Bronchial epithelial cell (primary cell): ENCODE measurements around the gene ABCD2. TPM values are rescaled to one million over a fixed set of nuclear protein-coding genes. Genes with fewer than 3 reads are reported as not detected.

Source experiments
- DNase-seq: peaks from one replicate; pipeline ENCODE4 v3.0.0-alpha.2; 2010; ENCODE audit warnings: low read depth
- FAIRE-seq: peaks from 2 replicates; lab custom pipeline; 2011; peaks lifted over from hg19 to GRCh38; lab: Jason Lieb, UNC
- H3K27me3 ChIP-seq: 2 replicates; pipeline ENCODE4 v1.5.1; 2011; ENCODE audit warnings: low read length; ENCODE audit not compliant: control insufficient read depth, insufficient read depth
- H3K36me3 ChIP-seq: 2 replicates; pipeline ENCODE4 v1.5.1; 2011; ENCODE audit warnings: low read length; ENCODE audit not compliant: control insufficient read depth, insufficient read depth
- H3K4me3 ChIP-seq: 2 replicates; pipeline ENCODE4 v1.5.1; 2011; ENCODE audit warnings: mild to moderate bottlenecking, low read depth, low read length, control low read depth
- CTCF ChIP-seq: IDR thresholded peaks from 2 replicates; pipeline ENCODE4 v1.5.1; 2011; ENCODE audit warnings: mild to moderate bottlenecking, moderate library complexity, low read length, control low read depth, inconsistent platforms; ENCODE audit not compliant: insufficient read depth, severe bottlenecking
- total RNA-seq: library from RNA; depleted of rRNA; stranded (reverse); fragments of >200 nt; gene quantifications from 2 replicates; pipeline ENCODE4 v1.2.1, GENCODE V29; 2014

ABCD2 gene
- total RNA-seq: not detected in 2 replicates

DNA sequence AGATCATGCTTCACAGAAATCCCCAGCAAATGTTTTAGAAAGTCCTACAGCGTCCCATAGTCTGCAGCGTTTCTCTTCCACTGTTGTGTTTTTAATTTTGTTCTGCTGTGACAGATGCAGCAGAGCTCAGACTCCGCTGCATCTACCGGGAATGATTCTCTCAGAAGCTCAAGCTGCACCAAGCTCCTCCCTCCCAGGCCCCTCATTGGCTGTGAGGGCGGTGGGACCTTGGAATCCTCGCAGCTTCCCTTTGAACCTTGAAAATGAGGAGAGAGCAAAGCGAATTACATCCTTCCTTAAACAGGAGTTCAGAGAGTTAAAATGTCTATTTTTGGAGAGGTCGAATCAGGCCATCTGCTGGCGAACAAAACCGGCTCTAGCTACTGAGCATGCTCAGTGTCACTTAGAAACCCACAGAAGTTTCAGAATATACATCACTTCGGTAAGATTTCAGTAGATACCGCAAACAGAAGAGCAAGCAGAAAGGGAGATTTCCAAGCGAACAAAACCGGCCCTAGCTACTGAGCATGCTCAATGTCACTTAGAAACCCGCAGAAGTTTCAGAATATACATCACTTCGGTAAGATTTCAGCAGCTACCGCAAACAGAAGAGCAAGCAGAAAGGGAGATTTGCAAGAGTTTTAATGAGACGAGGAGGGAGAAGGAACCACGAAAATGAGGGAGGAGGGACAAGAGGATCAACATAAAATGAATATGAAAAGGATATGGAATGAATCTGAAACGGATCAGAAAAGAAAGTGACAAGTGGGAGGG is at the start of gene ABCD2:
Gene ABCD2 (minus strand): TSS at position 144 of the 774 bp plus-strand sequence. CDS start 188 bp downstream, outside the sequence.
- H3K36me3 ChIP-seq: no peaks in the 10 kb centered on the region
- peak; percentile 68 for DNase-seq
- H3K27me3 ChIP-seq: no peaks in the 10 kb centered on the region
- TF ChIP-seq CTCF: peak; percentile 20
- peak; percentile 23 for FAIRE-seq
- H3K4me3 ChIP-seq: peak within 1 kb of the TSS; percentile 40

DNA sequence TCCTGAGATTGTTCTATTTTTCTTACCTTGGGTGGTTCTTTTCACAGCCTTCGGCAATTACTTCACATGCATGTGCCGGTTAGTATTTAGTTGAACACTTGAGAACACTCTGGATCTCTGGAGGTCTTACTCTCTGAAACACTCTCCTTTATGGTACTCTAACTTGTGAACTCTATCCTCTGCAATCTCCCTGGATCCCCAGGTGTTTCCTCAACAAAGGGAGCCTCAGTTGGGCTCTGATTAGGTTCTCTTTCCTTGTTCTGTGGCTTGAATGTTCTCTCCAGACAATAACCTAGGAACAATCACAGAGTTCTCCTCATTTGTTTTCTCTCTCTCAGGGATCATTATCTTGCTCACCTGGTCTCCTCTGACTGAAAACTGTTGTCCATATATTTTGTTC is 40.5 kb upstream of the ABCD2 start:
- no peak for TF ChIP-seq CTCF

DNA sequence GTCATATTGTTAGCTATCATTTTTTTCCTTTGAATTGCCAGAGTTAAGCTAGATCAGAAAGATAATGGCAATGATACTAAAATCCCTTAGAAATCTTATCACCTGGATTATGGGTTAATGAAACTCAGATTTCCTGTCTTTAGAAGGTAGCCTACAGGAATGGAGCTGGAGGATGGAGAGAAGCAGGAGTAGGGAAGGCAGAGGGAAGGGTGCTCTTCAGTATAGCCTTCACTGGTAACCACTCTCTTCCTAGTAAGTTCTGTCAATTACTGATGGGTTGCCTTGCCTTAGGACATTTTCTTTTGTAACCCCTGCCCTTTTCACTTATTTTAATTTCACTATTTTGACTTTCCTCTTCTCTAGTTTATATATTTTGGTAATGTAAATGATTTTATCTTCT is 27.8 kb upstream of the ABCD2 start:
- H3K36me3 ChIP-seq: no peaks in the 10 kb centered on the region
- FAIRE-seq: no peak
- H3K4me3 ChIP-seq: no peak overlapping the region
- TF ChIP-seq CTCF: no peak
- no peaks in the 10 kb centered on the region for H3K27me3 ChIP-seq
- no peak for DNase-seq

More for the DNA sequence above, 40.5 kb upstream of the ABCD2 start:
- no peak overlapping the region for H3K4me3 ChIP-seq
- H3K36me3 ChIP-seq: no peaks in the 10 kb centered on the region
- DNase-seq (no peak), FAIRE-seq (no peak)
- no peaks in the 10 kb centered on the region for H3K27me3 ChIP-seq

DNA sequence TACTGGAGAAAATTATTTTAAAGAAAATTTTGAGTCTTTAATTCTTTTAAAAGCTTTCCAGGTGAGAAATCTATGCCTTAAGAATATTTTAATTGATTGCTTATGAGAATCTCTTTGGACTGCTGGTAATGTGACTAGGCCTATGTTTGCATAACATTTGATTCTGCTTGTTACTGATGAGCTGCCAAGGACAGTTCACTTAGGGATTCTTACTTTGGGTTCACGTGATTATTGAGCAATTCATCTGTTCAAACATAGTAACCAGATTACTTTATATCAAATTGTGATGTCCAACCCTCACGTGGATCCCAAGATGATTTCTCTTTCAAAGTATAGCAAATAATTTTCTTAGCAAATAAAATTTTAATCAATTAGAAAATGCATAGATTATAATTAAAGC is 27.4 kb upstream of the ABCD2 start:
- no peak for DNase-seq
- Histone ChIP-seq H3K36me3 (no peaks in the 10 kb centered on the region), H3K4me3 (no peak overlapping the region), H3K27me3 (no peaks in the 10 kb centered on the region)
- TF ChIP-seq CTCF: no peak
- no peak for FAIRE-seq

- Histone ChIP-seq H3K27me3 (no peaks in the 10 kb centered on the region), H3K4me3 (no peak overlapping the region), H3K36me3 (no peaks in the 10 kb centered on the region)
- FAIRE-seq (no peak), DNase-seq (no peak)
- no peak for TF ChIP-seq CTCF
Observed at GRCh38 chr12:39643052-39643451, 23.4 kb upstream of the ABCD2 start.
